ENCODE data around the gene SEC14L2.

SEC14L2 gene

GRCh38 chr22:30356449-30357235, 40.2 kb upstream of the SEC14L2 start, which contains the start of the genes CCDC157 and SF3A1 (continued):
- TF ChIP-seq ZNF239 (tag by site-specific recombination; IDR thresholded peaks at IDR 0.05) (no peak), ZNF121 (tag by site-specific recombination; IDR thresholded peaks at IDR 0.05) (no peak), IKZF3 (tag by site-specific recombination; IDR thresholded peaks at IDR 0.05) (no peak), MEIS1 (CRISPR knock-in tag; IDR thresholded peaks at IDR 0.05; ENCODE audit: borderline replicate concordance) (no peak), REPIN1 (tag by site-specific recombination; IDR thresholded peaks at IDR 0.05; ENCODE audit: low read depth) (no peak), ZNF626 (tag by site-specific recombination; IDR thresholded peaks at IDR 0.05) (no peak), ZNF555 (tag by site-specific recombination; conservative IDR thresholded peaks at IDR 0.05) (no peak), RBAK (tag by site-specific recombination; IDR thresholded peaks at IDR 0.05) (no peak), ZNF692 (tag by site-specific recombination; IDR thresholded peaks at IDR 0.05) (peak; percentile 76), SETDB1 (IDR thresholded peaks at IDR 0.05; ENCODE audit: insufficient read length, low read length) (no peak), ZNF155 (tag by site-specific recombination; IDR thresholded peaks at IDR 0.05) (no peak), ZNF501 (tag by site-specific recombination; IDR thresholded peaks at IDR 0.05) (peak; percentile 66; the same call in 1 of the 2 replicates), TCF7L2 (IDR thresholded peaks at IDR 0.05; ENCODE audit: borderline replicate concordance, low read depth, low read length) (no peak), ZNF146 (tag by site-specific recombination; IDR thresholded peaks at IDR 0.05) (no peak), EGR2 (tag by site-specific recombination; IDR thresholded peaks at IDR 0.05; ENCODE audit: low read depth) (no peak), ZNF114 (tag by site-specific recombination; IDR thresholded peaks at IDR 0.05) (no peak), ZNF184 (tag by site-specific recombination; IDR thresholded peaks at IDR 0.05) (no peak), ZNF664 (tag by site-specific recombination; IDR thresholded peaks at IDR 0.05) (no peak), TSHZ1 (tag by site-specific recombination; IDR thresholded peaks at IDR 0.05; ENCODE audit: borderline replicate concordance) (no peak), ZBTB49 (tag by site-specific recombination; IDR thresholded peaks at IDR 0.05; ENCODE audit: low read depth) (no peak), INSM2 (tag by site-specific recombination; IDR thresholded peaks at IDR 0.05) (0 out of 2 replicates have a peak, but pooled peaks have one; percentile 11), ZNF138 (tag by site-specific recombination; IDR thresholded peaks at IDR 0.05; ENCODE audit: borderline replicate concordance) (no peak), ZNF354C (tag by site-specific recombination; IDR thresholded peaks at IDR 0.05; ENCODE audit: borderline replicate concordance, low read depth) (no peak), ZNF488 (tag by site-specific recombination; IDR thresholded peaks at IDR 0.05) (no peak)

All from HEK293 (cell line).